Bone marrow (tissue), 2 donors: Measurements from ENCODE around the gene SERPINA10.
A peak's percentile ranks its signal among the peaks of the same experiment; 100 is the strongest.

Experiments
- DNase-seq, 2 donors: peaks; one replicate each; lab custom pipeline; 2025; lab: John Stamatoyannopoulos, UW

SERPINA10 gene

GRCh38 chr14:94292872-94293577 lies at the start of gene SERPINA10:
Gene SERPINA10, minus strand, starts transcription at chr14:94293268. Its CDS starts 2,675 bp downstream, at chr14:94290593.
- no peak for DNase-seq

- DNase-seq = peak in 1 of 2 donors; percentile 53
Measured at GRCh38 chr14:94342334-94342934, 49.4 kb upstream of the SERPINA10 start.

GRCh38 chr14:94341656-94342333 lies 48.7 kb upstream of the SERPINA10 start:
- no peak for DNase-seq

GRCh38 chr14:94340533-94340932 lies 47.5 kb upstream of the SERPINA10 start:
- no peak for DNase-seq

- DNase-seq = no peak
Measured at GRCh38 chr14:94338023-94338422, 45.0 kb upstream of the SERPINA10 start.

- DNase-seq = no peak
Measured at GRCh38 chr14:94337274-94337673, 44.2 kb upstream of the SERPINA10 start.

- DNase-seq = no peak
Measured at GRCh38 chr14:94334872-94335271, 41.8 kb upstream of the SERPINA10 start.

GRCh38 chr14:94332587-94332986 lies 39.5 kb upstream of the SERPINA10 start:
- no peak for DNase-seq

- no peak for DNase-seq
Measured at GRCh38 chr14:94332063-94332583, 39.1 kb upstream of the SERPINA10 start.

GRCh38 chr14:94331462-94331861 lies 38.4 kb upstream of the SERPINA10 start:
- DNase-seq = no peak

- DNase-seq = no peak
Measured at GRCh38 chr14:94330857-94331256, 37.8 kb upstream of the SERPINA10 start.

- no peak for DNase-seq
Measured at GRCh38 chr14:94330432-94330831, 37.4 kb upstream of the SERPINA10 start.

GRCh38 chr14:94329857-94330256 lies 36.8 kb upstream of the SERPINA10 start:
- DNase-seq = no peak

GRCh38 chr14:94328196-94328595 lies 35.1 kb upstream of the SERPINA10 start:
- DNase-seq = no peak

GRCh38 chr14:94322648-94323570 lies 29.8 kb upstream of the SERPINA10 start, which contains the start of gene SERPINA6:
Gene SERPINA6, minus strand, starts transcription at chr14:94323336. Its CDS starts 8,688 bp downstream, at chr14:94314648.
- no peak for DNase-seq

- no peak for DNase-seq
Measured at GRCh38 chr14:94321421-94322271, 28.6 kb upstream of the SERPINA10 start.

- DNase-seq = no peak
Measured at GRCh38 chr14:94320243-94320642, 27.2 kb upstream of the SERPINA10 start.

- no peak for DNase-seq
Measured at GRCh38 chr14:94317259-94317658, 24.2 kb upstream of the SERPINA10 start.

- no peak for DNase-seq
Measured at GRCh38 chr14:94316692-94317091, 23.6 kb upstream of the SERPINA10 start.

- DNase-seq = no peak
Measured at GRCh38 chr14:94314890-94315289, 21.8 kb upstream of the SERPINA10 start.
